Activated naive CD4-positive, alpha-beta T cell treated with anti-CD3 and anti-CD28 coated beads, Interleukin-2, amount 50 U/mL, for 24 hours (primary cell): ENCODE results near the gene KRT82.

ENCODE experiments used
- H3K27ac Mint-ChIP-seq: one replicate; pipeline ENCODE4 v1.8.0; 2021; ENCODE audit warnings: mild to moderate bottlenecking, mixed read lengths
- H3K27me3 Mint-ChIP-seq: one replicate; pipeline ENCODE4 v1.8.0; 2021; ENCODE audit warnings: mixed read lengths
- H3K36me3 Mint-ChIP-seq: one replicate; pipeline ENCODE4 v1.8.0; 2021; ENCODE audit warnings: mixed read lengths
- H3K4me1 Mint-ChIP-seq: one replicate; pipeline ENCODE4 v1.8.0; 2021; ENCODE audit warnings: mixed read lengths
- H3K4me3 Mint-ChIP-seq: one replicate; pipeline ENCODE4 v1.8.0; 2021; ENCODE audit warnings: mild to moderate bottlenecking, mixed read lengths
- H3K9me3 Mint-ChIP-seq: one replicate; pipeline ENCODE4 v1.8.0; 2021; ENCODE audit warnings: mixed read lengths

KRT82 gene

DNA sequence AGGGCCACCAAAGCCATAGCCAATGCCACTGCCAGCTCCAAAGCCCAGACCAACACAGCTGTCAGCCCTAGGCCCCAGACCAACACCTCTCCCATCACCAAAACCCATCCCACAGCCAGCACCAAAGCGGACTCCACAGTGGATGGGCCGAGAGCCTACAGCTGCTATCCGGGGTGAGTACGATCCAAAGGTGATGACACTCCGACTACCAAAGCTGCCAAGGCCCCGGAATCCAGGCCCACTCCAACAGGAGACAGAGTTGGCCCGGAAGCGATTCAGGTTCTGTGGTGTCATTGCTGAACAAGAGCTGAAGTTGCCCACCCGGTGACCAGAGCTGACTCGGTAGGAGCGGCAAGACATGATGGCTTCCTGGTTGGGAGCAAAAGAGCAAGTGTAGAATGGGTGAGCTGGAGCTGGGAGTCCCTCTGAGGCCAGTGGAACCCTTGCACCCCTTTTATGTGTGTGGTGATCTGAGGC is 20.9 kb downstream of the KRT82 start, which contains the start of gene KRT84:
Gene KRT84 (minus strand): TSS at position 427 of the 477 bp plus-strand sequence. CDS start 67 bp downstream, at position 360.
- Mint-ChIP-seq H3K27me3 (no peaks in the 10 kb centered on the region), H3K4me1 (peaks cover 9% of the 10 kb centered on the region), H3K9me3 (no peaks in the 10 kb centered on the region), H3K27ac (no peak within 1 kb of the TSS), H3K36me3 (no peaks in the 10 kb centered on the region), H3K4me3 (no peak within 1 kb of the TSS)

DNA sequence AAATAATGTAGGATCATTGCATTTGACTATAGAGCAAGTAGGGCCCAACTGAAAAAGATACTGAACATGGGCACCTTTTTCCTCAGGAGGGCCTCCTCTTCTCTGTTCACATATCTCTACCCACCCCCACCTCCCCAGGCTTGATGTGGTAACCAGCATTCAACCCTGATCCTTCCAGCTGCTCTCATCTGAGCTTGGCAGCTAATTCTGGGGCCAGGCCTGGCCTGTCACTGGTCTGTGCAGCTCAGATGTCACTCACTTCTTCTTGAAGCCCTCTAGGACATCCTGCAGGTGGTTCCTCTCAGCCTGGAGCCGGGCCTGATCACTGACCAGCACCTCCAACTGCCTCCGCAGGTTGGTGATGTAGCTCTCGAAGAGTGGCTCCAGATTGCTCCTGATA is 22.8 kb downstream of the KRT82 start:
- Mint-ChIP-seq H3K27me3 (no peaks in the 10 kb centered on the region), H3K4me3 (no peak overlapping the region), H3K9me3 (no peaks in the 10 kb centered on the region), H3K27ac (no peak overlapping the region), H3K4me1 (peaks cover 9% of the 10 kb centered on the region), H3K36me3 (no peaks in the 10 kb centered on the region)

DNA sequence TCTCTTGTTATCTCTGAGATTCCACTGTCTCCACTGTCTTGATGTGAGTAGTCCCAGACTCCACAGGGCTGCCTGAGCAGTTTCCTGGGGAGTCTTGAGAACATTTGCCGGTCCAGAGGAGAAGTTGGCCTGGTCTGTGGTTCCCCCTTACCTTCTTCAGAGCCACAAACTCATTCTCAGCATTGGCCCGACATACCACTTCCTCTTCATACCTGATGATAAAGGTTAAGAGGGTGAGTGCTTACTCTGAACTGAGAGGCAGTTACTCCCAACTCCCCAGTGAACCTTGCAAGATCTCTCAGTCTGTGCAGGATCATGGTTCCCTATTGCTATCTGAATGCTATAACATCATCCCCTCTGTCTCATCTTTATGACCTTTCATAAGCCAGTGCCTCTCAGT is 23.3 kb downstream of the KRT82 start:
- H3K9me3 Mint-ChIP-seq: no peaks in the 10 kb centered on the region
- no peaks in the 10 kb centered on the region for H3K36me3 Mint-ChIP-seq
- H3K27me3 Mint-ChIP-seq: no peaks in the 10 kb centered on the region
- H3K27ac Mint-ChIP-seq: no peak overlapping the region
- no peak overlapping the region for H3K4me3 Mint-ChIP-seq
- H3K4me1 Mint-ChIP-seq: peaks cover 9% of the 10 kb centered on the region

DNA sequence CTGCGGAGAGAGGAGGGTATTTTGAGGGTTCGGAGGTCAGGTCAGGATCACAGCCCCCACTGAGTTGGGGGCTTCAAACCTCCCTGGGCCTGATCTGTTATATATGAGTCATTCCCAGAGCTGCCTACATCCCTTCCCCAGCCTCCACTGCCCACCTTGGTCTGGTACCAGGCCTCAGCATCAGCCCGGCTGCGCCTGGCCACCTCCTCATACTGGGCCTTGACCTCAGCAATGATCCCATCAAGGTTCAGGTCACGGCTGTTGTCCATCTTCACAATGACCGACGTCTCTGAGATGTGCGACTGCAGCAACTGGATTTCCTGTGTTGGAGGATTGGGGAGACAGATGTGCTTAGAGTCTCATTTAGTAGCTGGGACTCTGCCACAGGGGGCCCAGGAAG is 24.9 kb downstream of the KRT82 start:
- Mint-ChIP-seq H3K36me3 (no peaks in the 10 kb centered on the region), H3K9me3 (no peaks in the 10 kb centered on the region), H3K27me3 (peaks cover 2% of the 10 kb centered on the region), H3K4me1 (peaks cover 9% of the 10 kb centered on the region), H3K4me3 (no peak overlapping the region), H3K27ac (no peak overlapping the region)

DNA sequence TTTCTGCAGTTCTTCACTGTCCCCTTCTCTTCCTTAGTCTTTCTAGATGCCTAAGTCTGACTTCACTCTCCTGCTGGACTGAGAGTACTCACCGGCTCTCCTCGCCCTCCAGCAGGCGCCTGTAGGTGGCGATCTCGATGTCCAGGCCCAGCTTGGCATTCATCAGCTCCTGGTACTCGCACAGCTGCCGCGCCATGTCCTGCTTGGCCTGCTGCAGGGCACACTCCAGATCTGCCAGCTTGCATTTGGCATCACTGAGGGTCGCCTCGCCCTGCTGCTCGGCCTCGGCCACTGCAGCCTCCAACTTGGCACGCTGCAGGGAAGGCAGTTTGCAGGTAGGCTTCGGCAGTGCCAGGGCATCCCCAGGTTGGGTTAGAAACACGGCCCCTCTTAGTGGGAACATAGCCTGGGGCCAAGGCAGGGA is 25.9 kb downstream of the KRT82 start:
- Mint-ChIP-seq H3K4me3 (no peak overlapping the region), H3K36me3 (no peaks in the 10 kb centered on the region), H3K9me3 (no peaks in the 10 kb centered on the region), H3K27ac (no peak overlapping the region), H3K27me3 (peaks cover 2% of the 10 kb centered on the region), H3K4me1 (peaks cover 9% of the 10 kb centered on the region)

DNA sequence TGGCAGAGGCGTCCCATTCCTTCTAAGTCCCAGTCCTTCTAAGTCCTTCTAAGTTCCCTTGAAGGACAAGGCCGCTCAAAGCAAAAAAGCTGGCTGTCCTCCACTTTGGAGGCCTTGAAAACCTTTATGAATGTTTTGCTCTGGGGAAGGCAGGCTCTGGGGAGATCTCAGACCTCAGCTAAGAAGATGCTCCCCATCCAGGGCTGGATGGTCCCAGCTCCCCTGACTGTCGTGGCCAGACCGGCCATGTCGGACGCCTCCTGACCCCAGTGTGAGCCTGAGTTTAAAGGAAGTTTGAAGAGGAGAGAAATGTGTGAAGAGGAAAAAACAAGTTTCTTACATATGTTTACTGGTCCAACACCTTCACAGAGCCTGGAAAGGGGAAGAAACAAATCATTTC is 26.6 kb downstream of the KRT82 start:
- H3K4me3 Mint-ChIP-seq: no peak overlapping the region

DNA sequence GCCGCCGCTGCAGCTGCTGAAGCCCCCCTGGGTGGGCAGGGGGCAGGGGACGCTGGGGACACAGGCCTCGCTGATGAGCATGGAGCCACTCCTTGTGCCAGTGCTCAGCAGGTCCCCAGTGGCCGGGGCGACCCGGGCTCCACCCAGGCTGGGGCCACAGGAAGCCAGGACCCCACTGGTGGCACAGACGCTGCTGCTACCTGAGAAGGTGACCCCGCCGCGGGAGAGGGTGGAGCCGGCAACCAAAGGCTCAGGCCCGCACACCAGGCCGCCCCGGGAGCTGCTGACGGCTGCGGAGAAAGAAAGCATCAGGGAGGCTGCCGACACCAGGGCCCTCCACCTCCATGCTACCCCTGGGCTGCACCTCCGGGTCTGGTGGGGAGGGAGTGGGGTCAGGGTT is 28.0 kb downstream of the KRT82 start:
- peaks cover 2% of the 10 kb centered on the region for H3K27me3 Mint-ChIP-seq
- no peaks in the 10 kb centered on the region for H3K9me3 Mint-ChIP-seq
- H3K4me3 Mint-ChIP-seq: no peak overlapping the region
- no peak overlapping the region for H3K27ac Mint-ChIP-seq
- H3K36me3 Mint-ChIP-seq: no peaks in the 10 kb centered on the region
- H3K4me1 Mint-ChIP-seq: peaks cover 8% of the 10 kb centered on the region

More for the DNA sequence above, 26.6 kb downstream of the KRT82 start:
- Mint-ChIP-seq H3K9me3 (no peaks in the 10 kb centered on the region), H3K4me1 (peaks cover 9% of the 10 kb centered on the region), H3K27me3 (peaks cover 2% of the 10 kb centered on the region), H3K36me3 (no peaks in the 10 kb centered on the region), H3K27ac (no peak overlapping the region)

DNA sequence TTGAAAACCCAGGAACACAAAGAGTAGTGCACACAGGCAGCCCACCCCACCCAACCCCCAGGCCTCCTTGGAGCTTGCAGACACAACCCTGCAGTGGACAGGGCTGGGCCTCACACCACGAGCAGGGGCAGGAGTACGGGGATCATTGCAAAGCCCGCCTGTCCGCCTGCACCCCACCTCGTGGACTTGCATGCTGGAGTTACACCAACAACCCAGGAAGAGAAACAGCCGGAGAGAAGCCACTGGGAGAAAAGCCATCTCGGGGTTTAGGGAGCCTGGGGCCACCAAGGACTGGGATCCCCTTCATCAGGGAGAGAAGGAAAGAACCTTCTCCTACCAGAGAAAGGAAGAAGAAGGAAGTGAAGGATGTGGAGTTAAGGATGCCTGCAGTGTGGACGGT is 28.9 kb downstream of the KRT82 start:
- Mint-ChIP-seq H3K4me3 (no peak overlapping the region), H3K4me1 (no peaks in the 10 kb centered on the region), H3K27ac (peak overlapping the region; percentile 33)

DNA sequence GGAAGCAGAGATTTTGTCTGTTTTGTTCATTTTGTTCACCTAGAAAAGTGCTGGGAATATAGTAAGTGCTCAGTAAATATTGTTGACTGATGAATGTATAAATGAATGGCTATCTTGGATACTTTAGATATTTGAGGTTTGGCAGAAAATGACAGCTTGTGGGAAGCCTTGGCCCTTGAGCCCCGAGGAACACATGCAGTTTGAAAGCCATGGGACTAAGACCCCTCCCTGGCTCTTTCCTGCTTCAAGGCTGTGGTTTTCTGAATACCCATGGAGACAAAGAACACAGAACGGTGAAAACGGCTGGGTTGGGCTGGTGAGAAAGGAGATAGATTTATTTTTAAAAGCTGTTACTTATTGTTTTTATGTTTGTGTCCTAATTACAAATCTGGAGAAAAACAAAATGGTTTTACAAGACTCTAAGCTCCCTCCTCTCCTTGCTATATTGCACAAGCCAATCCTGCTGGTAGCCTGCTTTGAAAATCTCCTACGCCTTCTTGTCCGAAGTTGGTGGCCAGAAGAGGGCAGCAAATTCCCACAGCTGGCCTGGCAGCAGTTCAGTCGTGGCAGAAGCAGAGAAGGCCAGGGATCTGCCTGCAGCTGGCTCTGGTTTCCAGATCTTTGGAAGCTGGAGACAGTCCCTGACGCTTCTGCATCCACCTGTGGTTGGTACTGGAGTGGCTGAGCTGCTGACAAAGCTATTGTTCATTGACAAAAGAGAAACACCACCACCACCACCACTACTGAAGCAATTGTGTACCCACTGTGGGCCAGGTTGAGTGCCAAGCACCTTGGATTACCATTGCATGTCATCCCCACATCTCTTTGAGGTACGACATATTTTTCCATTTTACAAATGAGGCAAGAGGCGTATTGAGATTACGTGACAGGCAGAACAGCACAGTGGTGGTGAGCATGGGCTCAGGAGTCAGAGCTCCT is 33.6 kb downstream of the KRT82 start:
- no peaks in the 10 kb centered on the region for H3K9me3 Mint-ChIP-seq
- peaks cover 2% of the 10 kb centered on the region for H3K27me3 Mint-ChIP-seq
- H3K4me3 Mint-ChIP-seq: no peak overlapping the region
- no peaks in the 10 kb centered on the region for H3K36me3 Mint-ChIP-seq
- H3K27ac Mint-ChIP-seq: no peak overlapping the region
- H3K4me1 Mint-ChIP-seq: no peaks in the 10 kb centered on the region

More for the DNA sequence above, 28.9 kb downstream of the KRT82 start:
- no peaks in the 10 kb centered on the region for H3K9me3 Mint-ChIP-seq
- H3K27me3 Mint-ChIP-seq: peaks cover 2% of the 10 kb centered on the region
- no peaks in the 10 kb centered on the region for H3K36me3 Mint-ChIP-seq

DNA sequence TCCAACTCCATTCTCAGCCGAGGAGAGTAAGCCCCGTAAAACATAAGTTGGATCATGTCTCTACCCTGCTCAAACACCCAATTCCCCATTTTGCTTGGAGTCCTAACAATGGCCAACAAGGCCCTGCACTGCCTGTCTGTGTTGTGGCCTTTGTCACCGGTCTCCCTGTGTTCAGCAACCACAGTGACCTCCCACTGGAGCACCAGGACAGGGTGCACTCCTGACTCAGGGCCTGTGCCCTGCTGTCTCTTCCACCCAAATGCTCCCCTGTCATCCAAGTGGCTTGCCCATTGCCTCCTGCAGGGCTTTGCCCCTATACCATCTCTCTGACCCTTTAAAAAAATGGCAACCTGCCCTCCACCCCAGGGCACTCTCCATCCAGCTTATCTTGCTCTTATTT is 34.4 kb downstream of the KRT82 start:
- H3K4me1 Mint-ChIP-seq: no peaks in the 10 kb centered on the region
- no peaks in the 10 kb centered on the region for H3K9me3 Mint-ChIP-seq
- no peak overlapping the region for H3K27ac Mint-ChIP-seq
- H3K36me3 Mint-ChIP-seq: no peaks in the 10 kb centered on the region
- peaks cover 2% of the 10 kb centered on the region for H3K27me3 Mint-ChIP-seq
- H3K4me3 Mint-ChIP-seq: no peak overlapping the region

DNA sequence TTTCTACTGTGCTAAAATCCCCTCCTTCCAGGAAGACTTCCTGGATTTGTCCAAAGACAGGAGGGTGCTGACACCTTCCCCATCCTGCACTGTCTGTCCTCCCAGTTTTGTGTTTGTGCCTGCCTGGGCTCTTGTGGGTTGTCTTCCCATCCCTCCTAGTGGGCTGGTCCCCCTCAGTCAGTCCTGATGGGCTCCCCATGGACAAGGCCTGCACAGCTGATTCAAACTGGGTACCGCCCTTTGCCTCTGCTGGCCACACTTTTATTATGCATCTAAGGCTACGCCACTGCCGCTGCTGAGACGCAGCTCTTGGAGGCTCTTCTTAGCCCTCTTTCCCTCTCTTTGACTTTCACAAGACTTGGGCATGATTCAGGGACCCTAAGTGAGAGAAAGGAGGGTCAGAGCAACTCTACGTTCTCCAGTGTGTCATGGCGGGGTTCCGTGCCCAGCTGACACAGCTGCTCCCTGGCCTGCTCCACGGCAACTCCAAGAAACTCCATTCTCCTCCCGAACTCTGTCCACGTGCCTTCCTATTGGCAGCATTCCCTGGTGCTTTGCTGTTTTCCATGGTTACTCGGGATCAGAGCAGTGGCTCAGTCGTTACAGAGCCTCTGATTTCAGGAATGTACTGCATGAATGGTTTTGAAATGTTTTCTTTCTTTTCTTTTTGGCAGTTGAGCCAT is 35.1 kb downstream of the KRT82 start:
- no peaks in the 10 kb centered on the region for H3K9me3 Mint-ChIP-seq
- no peak overlapping the region for H3K4me3 Mint-ChIP-seq
- H3K4me1 Mint-ChIP-seq: no peaks in the 10 kb centered on the region
- H3K36me3 Mint-ChIP-seq: no peaks in the 10 kb centered on the region
- no peak overlapping the region for H3K27ac Mint-ChIP-seq
- H3K27me3 Mint-ChIP-seq: peaks cover 2% of the 10 kb centered on the region

DNA sequence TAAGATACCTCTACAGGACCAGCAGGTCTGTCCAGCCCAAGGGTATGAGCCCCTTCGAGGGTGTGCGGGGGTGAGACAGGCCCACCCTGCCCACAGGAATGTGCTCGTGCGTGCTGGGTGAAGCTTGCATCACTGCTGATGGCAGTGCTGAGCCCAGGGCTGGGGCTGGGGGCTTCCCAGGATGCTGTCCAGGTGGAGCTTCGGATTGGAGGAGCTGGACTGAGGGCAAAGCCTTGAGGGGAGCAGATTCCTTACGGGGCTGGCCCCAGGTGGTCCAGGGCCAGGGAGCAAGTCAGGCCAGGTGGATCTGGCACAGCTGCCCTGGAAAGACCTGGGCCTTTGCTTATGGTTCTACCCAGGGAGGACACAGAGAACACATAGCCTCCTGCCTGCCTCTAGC is 36.3 kb downstream of the KRT82 start:
- no peak overlapping the region for H3K4me3 Mint-ChIP-seq
- H3K27me3 Mint-ChIP-seq: peaks cover 2% of the 10 kb centered on the region
- H3K9me3 Mint-ChIP-seq: no peaks in the 10 kb centered on the region
- no peaks in the 10 kb centered on the region for H3K36me3 Mint-ChIP-seq
- H3K27ac Mint-ChIP-seq: no peak overlapping the region
- H3K4me1 Mint-ChIP-seq: no peaks in the 10 kb centered on the region

DNA sequence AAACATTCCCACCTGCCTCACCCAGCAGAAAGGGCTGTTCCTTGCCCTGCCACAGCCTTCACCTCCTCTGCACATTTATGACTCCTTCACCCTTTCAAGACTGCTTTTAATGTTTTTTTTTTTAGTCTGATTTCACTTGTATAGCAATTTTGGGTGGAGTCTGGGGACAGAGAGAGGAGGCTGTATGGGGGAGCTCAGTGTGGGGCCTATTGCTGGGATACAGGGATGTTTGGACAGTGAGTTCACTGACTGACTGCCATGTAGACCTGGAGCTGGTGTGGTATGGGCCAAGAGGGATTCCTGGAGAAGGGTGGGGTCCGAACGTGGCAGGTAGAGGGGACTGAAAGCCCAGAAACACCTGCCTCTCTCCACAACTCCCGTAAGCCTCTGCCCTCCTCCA is 36.9 kb downstream of the KRT82 start:
- Mint-ChIP-seq H3K9me3 (no peaks in the 10 kb centered on the region), H3K4me3 (no peak overlapping the region), H3K4me1 (no peaks in the 10 kb centered on the region), H3K27me3 (peaks cover 2% of the 10 kb centered on the region), H3K27ac (no peak overlapping the region), H3K36me3 (no peaks in the 10 kb centered on the region)

DNA sequence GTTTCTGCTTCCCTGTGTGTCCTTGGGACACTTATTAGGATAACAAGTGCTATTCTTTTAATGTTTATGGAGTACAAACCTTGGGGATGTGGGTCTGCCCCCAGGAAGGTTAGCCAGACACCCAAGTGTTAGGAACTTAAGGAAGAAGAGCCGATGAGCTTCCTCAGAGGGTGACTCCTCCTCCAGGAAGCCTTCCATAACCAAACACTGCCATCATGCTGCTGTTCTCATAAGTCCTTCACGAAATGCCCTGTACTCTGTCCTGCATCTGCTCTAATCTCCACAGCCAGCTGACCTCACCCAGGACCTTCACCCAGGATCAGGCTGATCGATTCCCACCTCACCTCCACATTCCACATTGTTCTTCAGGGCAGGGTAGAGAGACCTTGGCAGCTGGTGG is 37.6 kb downstream of the KRT82 start:
- H3K27ac Mint-ChIP-seq: no peak overlapping the region
- no peaks in the 10 kb centered on the region for H3K9me3 Mint-ChIP-seq
- no peaks in the 10 kb centered on the region for H3K36me3 Mint-ChIP-seq

DNA sequence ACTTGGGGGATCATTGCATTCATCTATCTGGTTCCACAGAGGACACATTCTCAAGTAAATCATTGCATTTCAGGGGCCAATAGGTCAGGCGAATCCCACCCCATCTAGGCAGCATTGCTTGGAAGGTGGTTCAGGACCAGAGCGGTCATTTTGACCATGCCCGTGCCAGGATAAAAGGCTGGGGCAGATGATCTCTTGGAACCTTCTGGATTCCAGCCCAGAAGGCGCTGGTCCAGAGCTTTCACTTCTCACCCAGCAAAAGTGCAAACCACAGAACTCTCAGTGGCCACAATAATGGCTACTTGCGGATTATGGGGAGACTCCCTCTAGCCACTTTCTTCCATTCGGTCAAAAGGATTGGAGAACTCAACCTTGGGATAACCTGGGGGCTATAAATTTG is 38.3 kb downstream of the KRT82 start:
- Mint-ChIP-seq H3K4me1 (no peaks in the 10 kb centered on the region), H3K27ac (no peak overlapping the region), H3K36me3 (no peaks in the 10 kb centered on the region), H3K27me3 (peaks cover 2% of the 10 kb centered on the region), H3K9me3 (no peaks in the 10 kb centered on the region), H3K4me3 (no peak overlapping the region)

More for the DNA sequence above, 37.6 kb downstream of the KRT82 start:
- Mint-ChIP-seq H3K27me3 (peaks cover 2% of the 10 kb centered on the region), H3K4me1 (no peaks in the 10 kb centered on the region), H3K4me3 (no peak overlapping the region)
